Mesodermal cell (in vitro differentiated cells): ENCODE measurements around the gene GOLGA8O.
"Not testable (repeated sequence)": the region's sequence is repeated elsewhere in the genome, so short reads cannot be mapped to it uniquely, and the experiment has no call there.

ENCODE experiments used
- H3K27ac ChIP-seq: 2 replicates; pipeline ENCODE4 v1.7.0; 2013; ENCODE audit warnings: mild to moderate bottlenecking, low read depth, low read length, moderate library complexity; ENCODE audit not compliant: severe bottlenecking
- H3K36me3 ChIP-seq: 2 replicates; pipeline ENCODE4 v1.7.1; 2013; ENCODE audit warnings: mild to moderate bottlenecking, low read length, moderate library complexity; ENCODE audit not compliant: control insufficient read depth, insufficient read depth
- H3K4me1 ChIP-seq: one replicate; pipeline ENCODE4 v1.7.1; 2013; ENCODE audit warnings: mild to moderate bottlenecking, low read length; ENCODE audit not compliant: insufficient read depth, control insufficient read depth, poor library complexity, severe bottlenecking
- H3K4me3 ChIP-seq: 2 replicates; pipeline ENCODE4 v1.7.0; 2013; ENCODE audit warnings: low read length, control low read depth, mild to moderate bottlenecking; ENCODE audit not compliant: insufficient read depth, poor library complexity, severe bottlenecking; ENCODE audit errors: extremely low read depth
- H3K9me3 ChIP-seq: 2 replicates; pipeline ENCODE4 v1.7.1; 2013; ENCODE audit warnings: mild to moderate bottlenecking, low read length, moderate library complexity; ENCODE audit not compliant: control insufficient read depth
- WGBS, 2 experiments: methylation state at CpG; one replicate each; pipeline ENCODE4 v1.1.5; 2013; ENCODE audit warnings: missing lambda C conversion rate in 2 of 2; ENCODE audit not compliant: insufficient coverage in 2 of 2; 5-methylcytosine and 5-hydroxymethylcytosine counted together

Gene GOLGA8O

DNA sequence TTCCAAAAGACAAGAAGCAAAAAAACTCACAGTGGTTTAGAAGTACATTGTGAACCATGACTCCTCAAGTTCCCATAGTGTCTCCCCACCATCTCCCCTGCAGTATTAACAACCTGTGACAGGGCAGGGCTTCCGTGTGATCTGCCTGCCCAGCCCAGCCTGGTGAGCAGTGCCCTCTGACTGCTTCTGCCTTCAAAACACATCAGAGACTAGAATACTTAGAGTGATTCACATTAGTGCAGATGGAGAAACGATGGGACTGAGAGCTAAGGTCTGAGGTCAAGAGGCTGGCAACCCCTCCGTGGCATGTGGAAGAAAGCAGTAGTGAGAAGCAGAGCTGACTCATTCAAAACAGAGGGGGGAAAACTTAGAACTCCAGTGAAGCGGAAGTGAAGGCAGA, 27.8 kb downstream of the GOLGA8O start:
- no CpG with 5 or more reads among the region's 4 CpGs for WGBS, 2 experiments
- H3K36me3 ChIP-seq, H3K4me1 ChIP-seq, H3K27ac ChIP-seq, H3K4me3 ChIP-seq, H3K9me3 ChIP-seq: not testable (repeated sequence)

DNA sequence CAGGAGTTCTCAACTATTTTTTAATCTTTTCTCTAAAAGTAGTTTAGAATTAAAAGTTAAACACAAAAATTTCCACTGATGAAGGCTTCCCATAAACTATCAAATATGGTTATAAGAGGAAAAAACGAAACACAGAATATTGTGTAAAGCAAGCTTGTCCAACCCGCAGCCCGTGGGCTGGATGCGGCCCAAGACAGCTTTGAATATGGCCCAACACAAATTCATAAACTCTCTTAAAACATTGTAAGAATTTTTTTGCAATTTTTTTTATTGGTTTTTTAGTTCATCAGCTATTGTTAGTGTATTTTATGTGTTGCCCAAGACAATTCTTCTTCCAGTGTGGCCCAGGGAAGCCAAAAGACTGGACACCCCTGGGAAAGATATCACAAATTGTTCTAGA, 28.9 kb downstream of the GOLGA8O start:
- not testable (repeated sequence) for H3K4me1 ChIP-seq, H3K9me3 ChIP-seq, H3K27ac ChIP-seq, H3K4me3 ChIP-seq, H3K36me3 ChIP-seq
- WGBS, 2 experiments: no CpG with 5 or more reads among the region's 4 CpGs

DNA sequence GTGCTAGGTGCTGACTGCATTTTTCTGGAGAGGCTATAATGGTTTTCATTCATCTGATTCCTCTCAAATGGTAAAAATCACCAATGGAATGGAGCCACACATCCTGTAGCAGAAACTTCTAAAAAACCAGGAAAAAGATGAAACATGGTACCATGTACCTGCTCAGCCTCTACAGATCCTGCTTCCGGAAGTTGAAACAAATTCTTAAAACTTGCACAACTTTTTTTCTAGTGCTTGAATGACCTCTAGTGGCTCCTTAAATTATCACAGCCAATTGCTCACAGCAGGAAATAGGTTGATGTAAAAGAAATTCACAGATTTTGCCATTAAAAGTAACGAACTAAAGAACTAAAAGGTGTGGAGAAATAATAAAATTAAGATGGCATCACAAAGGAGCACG, 47.5 kb downstream of the GOLGA8O start:
- H3K9me3 ChIP-seq, H3K4me3 ChIP-seq, H3K36me3 ChIP-seq, H3K4me1 ChIP-seq, H3K27ac ChIP-seq: not testable (repeated sequence)
- no CpG with 5 or more reads among the region's 3 CpGs for WGBS, 2 experiments

DNA sequence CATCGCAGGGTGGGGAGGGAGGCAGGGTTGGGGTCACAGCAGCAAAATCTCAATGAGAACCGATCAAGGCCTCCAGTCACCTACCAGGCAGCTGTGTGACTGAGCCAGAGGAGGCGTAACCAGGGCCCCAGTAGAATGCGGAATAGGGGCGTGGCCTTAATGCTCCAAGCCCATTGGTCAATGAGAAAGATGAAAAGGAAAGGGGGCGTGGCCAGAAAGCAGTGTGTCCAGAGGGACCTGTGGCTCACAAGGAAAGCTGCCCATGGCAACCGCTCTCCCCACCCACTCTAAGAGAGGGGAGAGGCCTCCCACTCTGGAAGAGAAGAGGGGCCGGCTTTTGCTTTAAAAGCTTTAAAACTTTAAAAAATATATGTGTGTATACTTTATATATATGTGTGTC, 52.2 kb downstream of the GOLGA8O start, which contains the start of gene GOLGA8K:
GOLGA8K (minus strand) TSS at position 101 of the 400 bp plus-strand sequence; CDS start at position 3, 98 bp downstream.
- not testable (repeated sequence) for H3K36me3 ChIP-seq, H3K9me3 ChIP-seq, H3K27ac ChIP-seq, H3K4me3 ChIP-seq, H3K4me1 ChIP-seq
- WGBS, 2 experiments: no CpG with 5 or more reads among the region's 8 CpGs

DNA sequence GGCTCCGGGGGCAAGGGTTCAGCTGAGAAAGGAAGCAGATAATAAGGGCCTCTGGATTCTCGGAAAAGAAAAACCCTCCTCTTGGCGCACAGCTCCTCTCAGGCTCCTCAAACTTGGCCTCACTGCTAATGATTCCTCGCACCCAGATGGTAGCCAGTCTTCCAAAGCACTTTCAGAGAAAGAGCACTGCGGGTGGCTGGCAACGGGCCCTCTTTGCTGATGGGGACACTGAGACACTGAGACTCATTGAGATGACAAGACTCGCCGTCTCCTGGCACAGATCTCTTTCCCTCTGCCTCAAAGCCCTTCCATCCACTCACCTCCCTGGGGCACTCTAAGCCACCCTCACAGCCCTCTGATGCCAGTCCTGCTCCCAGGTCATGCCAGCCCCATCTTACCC, 58.9 kb downstream of the GOLGA8O start:
- H3K4me1 ChIP-seq, H3K27ac ChIP-seq, H3K36me3 ChIP-seq, H3K4me3 ChIP-seq, H3K9me3 ChIP-seq: not testable (repeated sequence)
- no CpG with 5 or more reads among the region's 8 CpGs for WGBS, 2 experiments
